NOMO-1 treated with dmso at 0.1 percent for 144 hours (cell line): Measurements from ENCODE around the gene PAK4.
"Not testable (repeated sequence)": the region's sequence is repeated elsewhere in the genome, so short reads cannot be mapped to it uniquely, and the experiment has no call there.

Source experiments
- DNase-seq: peaks from one replicate; lab custom pipeline; 2025; ENCODE audit not compliant: unreplicated experiment; lab: John Stamatoyannopoulos, UW

PAK4 gene

GRCh38 chr19:39125554-39126311 lies at the start of gene PAK4:
PAK4 (plus strand) TSS chr19:39125786; CDS start chr19:39169554, 43,768 bp downstream.
- DNase-seq, result peak; percentile 99

- no peak for DNase-seq
These were observed 48.3 kb upstream of the PAK4 start for GRCh38 chr19:39077323-39077722.

GRCh38 chr19:39078436-39079200 lies 47.0 kb upstream of the PAK4 start:
- DNase-seq, result no peak

- no peak for DNase-seq
These were observed 45.2 kb upstream of the PAK4 start for GRCh38 chr19:39080431-39080830.

GRCh38 chr19:39082167-39082566 lies 43.4 kb upstream of the PAK4 start:
- no peak for DNase-seq

GRCh38 chr19:39082745-39083598 lies 42.6 kb upstream of the PAK4 start:
- DNase-seq, result no peak

- DNase-seq, result no peak
These were observed 42.0 kb upstream of the PAK4 start for GRCh38 chr19:39083599-39083982.

- no peak for DNase-seq
These were observed 41.4 kb upstream of the PAK4 start, which contains the start of gene ACP7 for GRCh38 chr19:39083983-39084731. ACP7 (plus strand) TSS chr19:39084368; CDS start chr19:39085270, 902 bp downstream.

- DNase-seq, result no peak
These were observed 40.9 kb upstream of the PAK4 start for GRCh38 chr19:39084732-39085080.

- no peak for DNase-seq
These were observed 40.2 kb upstream of the PAK4 start for GRCh38 chr19:39085392-39085791.

GRCh38 chr19:39086386-39086785 lies 39.2 kb upstream of the PAK4 start:
- DNase-seq, result no peak

- DNase-seq, result no peak
These were observed 37.5 kb upstream of the PAK4 start for GRCh38 chr19:39087907-39088686.

- DNase-seq, result not testable (repeated sequence)
These were observed 35.6 kb upstream of the PAK4 start for GRCh38 chr19:39090016-39090415.

- no peak for DNase-seq
These were observed 34.7 kb upstream of the PAK4 start for GRCh38 chr19:39090881-39091280.

- not testable (repeated sequence) for DNase-seq
These were observed 29.6 kb upstream of the PAK4 start for GRCh38 chr19:39095799-39096540.

- no peak for DNase-seq
These were observed 28.3 kb upstream of the PAK4 start for GRCh38 chr19:39097299-39097698.

GRCh38 chr19:39097721-39098120 lies 27.9 kb upstream of the PAK4 start:
- DNase-seq, result no peak

GRCh38 chr19:39098365-39099269 lies 27.0 kb upstream of the PAK4 start:
- no peak for DNase-seq
